Omental fat pad (tissue), 4 donors: ENCODE results near the gene RASGRP4. TPM values are rescaled to one million over a fixed set of nuclear protein-coding genes. Genes with fewer than 3 reads are reported as not detected.

ENCODE experiments used
- ATAC-seq: fragments of 150-250 bp; one replicate; pipeline ENCODE4 v1.9.1; 2016; ENCODE audit warnings: mild to moderate bottlenecking, moderate library complexity; ENCODE audit not compliant: low FRiP score
- DNase-seq: peaks from one replicate; pipeline ENCODE4 v3.0.0-alpha.2; 2019; ENCODE audit warnings: low spot score
- CTCF ChIP-seq, 3 donors: fragments of 450-650 bp; IDR thresholded peaks; one replicate each; pipeline ENCODE4 v1.5.1; 2016 to 2017; ENCODE audit warnings: antibody characterized with exemption in 3 of 3, mild to moderate bottlenecking in 3 of 3, moderate library complexity in 2 of 3
- total RNA-seq, 4 donors: library from RNA; depleted of rRNA; stranded (reverse); fragments of >200 nt; gene quantifications; one replicate each; pipeline ENCODE4 v1.1.0, GENCODE V29; 2016

RASGRP4 gene
- total RNA-seq, 4 donors from 2014 or later: 5.8 to 27.6 (median 8.9) TPM

GRCh38 chr19:38385057-38385803 is 40.8 kb downstream of the RASGRP4 start:
- DNase-seq (no peak), ATAC-seq (no peak)
- no peak for TF ChIP-seq CTCF (IDR thresholded peaks at IDR 0.05)

- ATAC-seq (no peak), DNase-seq (no peak)
Measured at GRCh38 chr19:38384209-38385027, 41.6 kb downstream of the RASGRP4 start.

GRCh38 chr19:38383743-38384142 is 42.3 kb downstream of the RASGRP4 start:
- ATAC-seq (no peak), DNase-seq (no peak)
- TF ChIP-seq CTCF (IDR thresholded peaks at IDR 0.05): no peak

More at GRCh38 chr19:38384209-38385027, 41.6 kb downstream of the RASGRP4 start:
- TF ChIP-seq CTCF (IDR thresholded peaks at IDR 0.05): no peak

GRCh38 chr19:38383184-38383583 is 42.8 kb downstream of the RASGRP4 start:
- DNase-seq: no peak
- no peak for ATAC-seq
- TF ChIP-seq CTCF (IDR thresholded peaks at IDR 0.05): no peak

GRCh38 chr19:38381138-38381537 is 44.9 kb downstream of the RASGRP4 start:
- no peak for ATAC-seq
- no peak for TF ChIP-seq CTCF (IDR thresholded peaks at IDR 0.05)
- DNase-seq: no peak

GRCh38 chr19:38378866-38379265 is 47.2 kb downstream of the RASGRP4 start:
- ATAC-seq (no peak), DNase-seq (no peak)
- TF ChIP-seq CTCF (IDR thresholded peaks at IDR 0.05): no peak
